Parietal lobe (tissue), 1 donor: ENCODE measurements around the gene ZNF281. TPM values are rescaled to one million over a fixed set of nuclear protein-coding genes. Genes with fewer than 3 reads are reported as not detected.

Experiments used
- total RNA-seq: library from RNA; depleted of rRNA; stranded (reverse); fragments of >200 nt; gene quantifications from one replicate; pipeline ENCODE4 v1.2.3, GENCODE V29; 2014

The ZNF281 gene
- total RNA-seq: 44.4 TPM

GRCh38 chr1:200409761-200410565, at the start of gene ZNF281:
TSS of gene ZNF281 (minus strand) at chr1:200410036. CDS start at chr1:200409705, 331 bp downstream.

Other genes starting within 250 kb of the ZNF281 start
- gene KIF14, start 210.7 kb upstream of the ZNF281 start, total RNA-seq: 3.8 TPM